H9 (cell line): Measurements from ENCODE around the gene OXA1L. TPM values are rescaled to one million over a fixed set of nuclear protein-coding genes. Genes with fewer than 3 reads are reported as not detected.

Experiments used
- DNase-seq: peaks from one replicate; pipeline ENCODE4 v3.0.0-alpha.2; 2017
- H2AFZ ChIP-seq: one replicate; pipeline ENCODE4 v1.6.1; 2013; ENCODE audit warnings: mild to moderate bottlenecking, low read length, control low read depth, moderate library complexity
- H2AK5ac ChIP-seq: 2 replicates; pipeline ENCODE4 v1.6.1; 2013; ENCODE audit warnings: low read length, control low read depth, mixed read lengths; ENCODE audit not compliant: insufficient read length
- H2BK120ac ChIP-seq: one replicate; pipeline ENCODE4 v1.6.1; 2013; ENCODE audit warnings: low read depth, mild to moderate bottlenecking, low read length, control low read depth, inconsistent platforms; ENCODE audit not compliant: poor library complexity, severe bottlenecking
- H2BK12ac ChIP-seq: 2 replicates; pipeline ENCODE4 v1.6.1; 2013; ENCODE audit warnings: low read length, control low read depth, mixed read lengths, low read depth; ENCODE audit not compliant: insufficient read length
- H2BK15ac ChIP-seq: 2 replicates; pipeline ENCODE4 v1.6.1; 2013; ENCODE audit warnings: low read depth, low read length, control low read depth
- H2BK20ac ChIP-seq: one replicate; pipeline ENCODE4 v1.6.1; 2013; ENCODE audit warnings: low read depth, mild to moderate bottlenecking, low read length, control low read depth, inconsistent platforms; ENCODE audit not compliant: poor library complexity, severe bottlenecking
- H2BK5ac ChIP-seq: 2 replicates; pipeline ENCODE4 v1.6.1; 2013; ENCODE audit warnings: low read length, control low read depth, mixed read lengths; ENCODE audit not compliant: insufficient read length
- H3K14ac ChIP-seq: 2 replicates; pipeline ENCODE4 v1.6.1; 2013; ENCODE audit warnings: low read length, control low read depth; ENCODE audit not compliant: insufficient read depth
- H3K18ac ChIP-seq: 2 replicates; pipeline ENCODE4 v1.6.1; 2013; ENCODE audit warnings: low read depth, mild to moderate bottlenecking, mixed read lengths, low read length, control low read depth; ENCODE audit not compliant: insufficient read length
- H3K23ac ChIP-seq: 2 replicates; pipeline ENCODE4 v1.6.1; 2013; ENCODE audit warnings: low read length, control low read depth, mixed read lengths, low read depth; ENCODE audit not compliant: insufficient read length
- H3K23me2 ChIP-seq: 2 replicates; pipeline ENCODE4 v1.6.1; 2013; ENCODE audit warnings: low read depth, mild to moderate bottlenecking, mixed read lengths, low read length, control low read depth; ENCODE audit not compliant: insufficient read length, poor library complexity, severe bottlenecking
- H3K27ac ChIP-seq: 2 replicates; pipeline ENCODE4 v1.5.1; 2013; ENCODE audit warnings: low read length, control low read depth, mixed read lengths, low read depth; ENCODE audit not compliant: insufficient read length
- H3K27me3 ChIP-seq: 2 replicates; pipeline ENCODE4 v1.6.1; 2013; ENCODE audit warnings: low read length, control low read depth, inconsistent platforms; ENCODE audit not compliant: insufficient read depth
- H3K4ac ChIP-seq: 2 replicates; pipeline ENCODE4 v1.6.1; 2013; ENCODE audit warnings: low read depth, mild to moderate bottlenecking, control low read depth, inconsistent platforms, low read length, moderate library complexity
- H3K4me1 ChIP-seq: 2 replicates; pipeline ENCODE4 v1.6.1; 2013; ENCODE audit warnings: low read length, control low read depth, inconsistent platforms; ENCODE audit not compliant: insufficient read depth
- H3K4me2 ChIP-seq: 2 replicates; pipeline ENCODE4 v1.6.1; 2013; ENCODE audit warnings: low read length, control low read depth, mixed read lengths; ENCODE audit not compliant: insufficient read length, insufficient read depth
- H3K56ac ChIP-seq: 2 replicates; pipeline ENCODE4 v1.6.1; 2013; ENCODE audit warnings: low read depth, mild to moderate bottlenecking, mixed read lengths, low read length, control low read depth; ENCODE audit not compliant: insufficient read length
- H3K79me1 ChIP-seq: 2 replicates; pipeline ENCODE4 v1.6.1; 2013; ENCODE audit warnings: low read depth, mild to moderate bottlenecking, moderate library complexity, low read length, control low read depth, inconsistent platforms; ENCODE audit not compliant: insufficient read depth, poor library complexity, severe bottlenecking
- H3K79me2 ChIP-seq: 2 replicates; pipeline ENCODE4 v1.6.1; 2013; ENCODE audit warnings: low read length, control low read depth, inconsistent platforms; ENCODE audit not compliant: insufficient read depth
- H3K9ac ChIP-seq: 2 replicates; pipeline ENCODE4 v1.6.1; 2013; ENCODE audit warnings: low read length, control low read depth, mixed read lengths; ENCODE audit not compliant: insufficient read length; ENCODE audit errors: extremely low read depth
- H3K9me3 ChIP-seq: one replicate; pipeline ENCODE4 v1.6.1; 2013; ENCODE audit warnings: low read depth, low read length, inconsistent platforms; ENCODE audit not compliant: control insufficient read depth
- H3T11ph ChIP-seq: one replicate; pipeline ENCODE4 v1.6.1; 2013; ENCODE audit warnings: mild to moderate bottlenecking, low read length, control low read depth, inconsistent platforms
- H4K20me1 ChIP-seq: one replicate; pipeline ENCODE4 v1.6.1; 2013; ENCODE audit not compliant: control insufficient read depth, insufficient read length, insufficient read depth
- H4K5ac ChIP-seq: 2 replicates; pipeline ENCODE4 v1.6.1; 2013; ENCODE audit warnings: low read depth, mild to moderate bottlenecking, mixed read lengths, low read length, control low read depth; ENCODE audit not compliant: insufficient read length
- H4K8ac ChIP-seq: replicated peaks from 2 replicates; pipeline ENCODE4 v1.6.1; 2013; ENCODE audit warnings: low read length, control low read depth, mixed read lengths, low read depth; ENCODE audit not compliant: insufficient read length
- H4K91ac ChIP-seq: 2 replicates; pipeline ENCODE4 v1.6.1; 2013; ENCODE audit warnings: low read depth, mild to moderate bottlenecking, moderate library complexity, mixed read lengths, low read length, control low read depth; ENCODE audit not compliant: insufficient read length
- H3K27ac Mint-ChIP-seq, 3 experiments: 2 replicates in 2 of 3; 3 replicates in 1 of 3; pipeline ENCODE4 v1.8.0; 2020 to 2021; ENCODE audit warnings: mixed read lengths in 3 of 3, mild to moderate bottlenecking in 1 of 3, moderate library complexity in 1 of 3
- H3K27me3 Mint-ChIP-seq: 2 replicates; pipeline ENCODE4 v1.8.0; 2021; ENCODE audit warnings: low read depth, mild to moderate bottlenecking, moderate library complexity, mixed read lengths
- H3K36me3 Mint-ChIP-seq, 3 experiments: 2 replicates in 2 of 3; 3 replicates in 1 of 3; pipeline ENCODE4 v1.8.0; 2020 to 2021; ENCODE audit warnings: low read depth in 3 of 3, mixed read lengths in 3 of 3; ENCODE audit not compliant: insufficient read depth in 1 of 3
- H3K4me1 Mint-ChIP-seq, 2 experiments: 2 replicates each; pipeline ENCODE4 v1.8.0; 2020; ENCODE audit warnings: mixed read lengths in 2 of 2
- H3K4me3 Mint-ChIP-seq, 2 experiments: 2 replicates in 1 of 2; 3 replicates in 1 of 2; pipeline ENCODE4 v1.8.0; 2020 to 2021; ENCODE audit warnings: mild to moderate bottlenecking in 2 of 2, mixed read lengths in 2 of 2, moderate library complexity in 1 of 2
- H3K9me3 Mint-ChIP-seq, 2 experiments: 2 replicates in 1 of 2; 3 replicates in 1 of 2; pipeline ENCODE4 v1.8.0; 2020; ENCODE audit warnings: mild to moderate bottlenecking in 2 of 2, mixed read lengths in 2 of 2, moderate library complexity in 1 of 2
- WGBS: extraction: QIAGEN DNeasy Blood & Tissue Kit; methylation state at CpG from one replicate; pipeline ENCODE4 v1.1.7; 2013; ENCODE audit warnings: missing lambda C conversion rate, low lambda C conversion rate, mixed read lengths; ENCODE audit not compliant: insufficient read length; ENCODE audit errors: extremely low coverage; 5-methylcytosine and 5-hydroxymethylcytosine counted together
- total RNA-seq: library from RNA; stranded (reverse); gene quantifications from 2 replicates; pipeline ENCODE4 v1.2.1, GENCODE V29; 2021
- TF ChIP-seq, protein P1 (sequence below): fragments of 200-600 bp; sonication (generic); conservative IDR thresholded peaks from 3 replicates; pipeline ENCODE4 v1.8.0; 2021; ENCODE audit warnings: antibody characterized with exemption, mild to moderate bottlenecking

The OXA1L gene
- total RNA-seq, 1 experiment from 2014 or later = 128 TPM

DNA sequence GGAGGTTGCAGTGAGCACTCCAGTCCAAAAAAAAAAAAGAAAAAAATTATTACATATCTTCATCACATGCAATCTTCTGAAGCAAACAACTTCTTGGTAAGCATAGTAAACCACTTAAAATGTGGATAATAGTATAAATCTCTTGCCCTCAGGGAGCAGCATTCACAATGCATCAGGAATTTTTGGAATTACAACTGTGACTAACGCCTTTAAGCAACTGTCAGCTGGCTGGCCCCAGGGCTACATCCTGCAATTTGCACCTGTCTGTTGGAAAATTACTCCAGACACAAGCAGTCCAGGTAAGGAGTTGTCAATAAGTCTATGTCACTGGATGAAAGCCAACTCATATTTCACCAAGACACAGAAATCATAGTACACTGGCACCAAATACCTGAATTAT, 54.2 kb downstream of the OXA1L start:
- Histone ChIP-seq H3K56ac (no peak overlapping the region), H2BK120ac (no peak overlapping the region), H4K8ac (no peak overlapping the region), H4K5ac (no peak overlapping the region), H3K23ac (no peak overlapping the region), H3K14ac (no peak overlapping the region), H2AFZ (no peak overlapping the region), H3T11ph (no peak overlapping the region), H3K4ac (no peak overlapping the region), H3K27me3 (no peaks in the 10 kb centered on the region), H4K91ac (no peak overlapping the region), H3K18ac (no peak overlapping the region), H2BK5ac (no peak overlapping the region), H3K27ac (no peak overlapping the region), H3K4me2 (no peak overlapping the region), H2AK5ac (no peak overlapping the region), H3K79me1 (no peaks in the 10 kb centered on the region), H4K20me1 (no peaks in the 10 kb centered on the region), H3K4me1 (peaks cover 13% of the 10 kb centered on the region), H3K9me3 (no peaks in the 10 kb centered on the region), H2BK20ac (no peak overlapping the region), H2BK15ac (no peak overlapping the region), H2BK12ac (no peak overlapping the region), H3K79me2 (no peaks in the 10 kb centered on the region), H3K23me2 (peaks cover 9% of the 10 kb centered on the region), H3K9ac (no peak overlapping the region)
- Mint-ChIP-seq H3K4me3 (peak overlapping the region in 1 of 2 experiments; percentile 86; a peak in 1 of 5 replicates), H3K9me3 (no peaks in the 10 kb centered on the region; a peak in 1 of 5 replicates), H3K27ac (no peak overlapping the region), H3K27me3 (peaks cover 4% of the 10 kb centered on the region), H3K4me1 (peaks cover 48 to 56% of the 10 kb centered on the region in 2 experiments), H3K36me3 (no peaks in the 10 kb centered on the region; a peak in 1 of 7 replicates)
- no peak for DNase-seq
- TF ChIP-seq, protein P1, sequence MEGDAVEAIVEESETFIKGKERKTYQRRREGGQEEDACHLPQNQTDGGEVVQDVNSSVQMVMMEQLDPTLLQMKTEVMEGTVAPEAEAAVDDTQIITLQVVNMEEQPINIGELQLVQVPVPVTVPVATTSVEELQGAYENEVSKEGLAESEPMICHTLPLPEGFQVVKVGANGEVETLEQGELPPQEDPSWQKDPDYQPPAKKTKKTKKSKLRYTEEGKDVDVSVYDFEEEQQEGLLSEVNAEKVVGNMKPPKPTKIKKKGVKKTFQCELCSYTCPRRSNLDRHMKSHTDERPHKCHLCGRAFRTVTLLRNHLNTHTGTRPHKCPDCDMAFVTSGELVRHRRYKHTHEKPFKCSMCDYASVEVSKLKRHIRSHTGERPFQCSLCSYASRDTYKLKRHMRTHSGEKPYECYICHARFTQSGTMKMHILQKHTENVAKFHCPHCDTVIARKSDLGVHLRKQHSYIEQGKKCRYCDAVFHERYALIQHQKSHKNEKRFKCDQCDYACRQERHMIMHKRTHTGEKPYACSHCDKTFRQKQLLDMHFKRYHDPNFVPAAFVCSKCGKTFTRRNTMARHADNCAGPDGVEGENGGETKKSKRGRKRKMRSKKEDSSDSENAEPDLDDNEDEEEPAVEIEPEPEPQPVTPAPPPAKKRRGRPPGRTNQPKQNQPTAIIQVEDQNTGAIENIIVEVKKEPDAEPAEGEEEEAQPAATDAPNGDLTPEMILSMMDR = no peak
- no CpG with 5 or more reads among the region's 1 CpG for whole genome bisulfite sequencing
